GM12878 (cell line): ENCODE results near the gene TACR1. TPM values are rescaled to one million over a fixed set of nuclear protein-coding genes. Genes with fewer than 3 reads are reported as not detected.

Source experiments
- ATAC-seq: fragments of 200-7000 bp; cut with Tn5 transposase; 3 replicates; pipeline ENCODE4 v1.9.1; 2020; ENCODE audit warnings: mild to moderate bottlenecking, moderate library complexity
- BruUV-seq: library from RNA; stranded (reverse); fragments of 400-500 nt; replicated peaks from 2 replicates; lab custom pipeline; 2021; lab: Mats Ljungman, UMichigan
- CTCF ChIA-PET: fragments of 300-600 bp; sonication (Branson Sonifier 250); formaldehyde crosslinking; extraction: SDS; loops from one replicate; lab custom pipeline; 2021; ENCODE audit warnings: inconsistent platforms; lab: Yijun Ruan, JAX
- POLR2A ChIA-PET: fragments of 350-600 bp; formaldehyde crosslinking; extraction: SDS; loops from one replicate; lab custom pipeline; 2021; ENCODE audit warnings: inconsistent platforms; lab: Charles Lee
- RAD21 ChIA-PET: fragments of 300-600 bp; sonication (Branson Sonifier 250); formaldehyde crosslinking; loops from one replicate; lab custom pipeline; 2023; ENCODE audit warnings: antibody characterized with exemption; ENCODE audit not compliant: unreplicated experiment; lab: Charles Lee
- SMC1A ChIA-PET: fragments of 300-600 bp; sonication (Branson Sonifier 250); formaldehyde crosslinking; loops from one replicate; lab custom pipeline; 2023; ENCODE audit not compliant: unreplicated experiment, uncharacterized antibody; lab: Charles Lee
- DNase-seq: peaks from one replicate; pipeline ENCODE4 v3.0.0-alpha.2; 2011; ENCODE audit warnings: low read depth, low spot score
- FAIRE-seq: peaks from 3 replicates; lab custom pipeline; 2011; peaks lifted over from hg19 to GRCh38; lab: Jason Lieb, UNC
- H2AFZ ChIP-seq: 2 replicates; pipeline ENCODE4 v1.6.0; 2011; ENCODE audit warnings: low read depth, low read length, control low read depth; ENCODE audit not compliant: control insufficient read depth
- H3K27ac ChIP-seq: 2 replicates; pipeline ENCODE4 v1.5.1; 2011; ENCODE audit warnings: control low read depth; ENCODE audit not compliant: control insufficient read depth, insufficient read depth
- H3K27me3 ChIP-seq, 2 experiments: replicated peaks in 1 of 2; 2 replicates each; pipeline versions ENCODE4 v1.6.0 to v1.6.1; 2011; ENCODE audit warnings: low read length in 1 of 2; ENCODE audit not compliant: control insufficient read depth in 2 of 2, insufficient read depth in 2 of 2
- H3K36me3 ChIP-seq, 2 experiments: 2 replicates each; pipeline ENCODE4 v1.5.1; 2011; ENCODE audit warnings: low read length in 1 of 2; ENCODE audit not compliant: control insufficient read depth in 2 of 2, insufficient read depth in 2 of 2
- H3K4me1 ChIP-seq: 2 replicates; pipeline ENCODE4 v1.6.1; 2011; ENCODE audit warnings: mild to moderate bottlenecking, low read length, moderate library complexity, mixed read lengths; ENCODE audit not compliant: control insufficient read depth, insufficient read depth
- H3K4me2 ChIP-seq: 2 replicates; pipeline ENCODE4 v1.6.0; 2011; ENCODE audit warnings: control low read depth; ENCODE audit not compliant: control insufficient read depth, insufficient read depth
- H3K4me3 ChIP-seq: fragments of 200-600 bp; sonication (generic); 2 replicates; pipeline ENCODE4 v1.5.1; 2016
- H3K79me2 ChIP-seq: 2 replicates; pipeline ENCODE4 v1.6.0; 2011; ENCODE audit warnings: low read length; ENCODE audit not compliant: control insufficient read depth, insufficient read depth
- H3K9ac ChIP-seq: 2 replicates; pipeline ENCODE4 v1.8.0; 2011; ENCODE audit warnings: low read length, control low read depth, mixed read lengths; ENCODE audit not compliant: control insufficient read depth, insufficient read depth
- H3K9me3 ChIP-seq: replicated peaks from 3 replicates; pipeline ENCODE4 v1.5.1; 2011; ENCODE audit warnings: mild to moderate bottlenecking, low read length; ENCODE audit not compliant: control insufficient read depth, insufficient read depth
- H4K20me1 ChIP-seq: 2 replicates; pipeline ENCODE4 v1.6.0; 2011; ENCODE audit not compliant: control insufficient read depth, insufficient read depth
- CHD2 ChIP-seq: IDR thresholded peaks from 2 replicates; pipeline ENCODE4 v1.6.1; 2011; ENCODE audit warnings: low read depth, low read length, improper control_type of control experiment, borderline replicate concordance
- CUX1 ChIP-seq: IDR thresholded peaks from 2 replicates; pipeline ENCODE4 v1.6.1; 2012; ENCODE audit warnings: improper control_type of control experiment, low read depth, low read length; ENCODE audit not compliant: insufficient replicate concordance
- FOS ChIP-seq: IDR thresholded peaks from 3 replicates; pipeline ENCODE4 v1.6.1; 2011; ENCODE audit warnings: borderline replicate concordance; ENCODE audit not compliant: insufficient read length; ENCODE audit errors: extremely low read depth
- HDAC2 ChIP-seq: fragments of 200-600 bp; sonication (generic); IDR thresholded peaks from 2 replicates; pipeline ENCODE4 v1.6.1; 2017
- IKZF1 ChIP-seq: fragments of 450-650 bp; conservative IDR thresholded peaks from 2 replicates; pipeline ENCODE4 v1.6.1; 2017; ENCODE audit warnings: antibody characterized with exemption, mild to moderate bottlenecking
- IKZF2 ChIP-seq, 2 experiments: fragments of 450-650 bp; IDR thresholded peaks; 2 replicates each; pipeline ENCODE4 v1.6.1; 2017; ENCODE audit warnings: mild to moderate bottlenecking in 2 of 2, moderate library complexity in 2 of 2
- IRF4 ChIP-seq: IDR thresholded peaks from 2 replicates; pipeline ENCODE4 v1.6.1; 2011; ENCODE audit warnings: low read depth, low read length
- RELB ChIP-seq: fragments of 450-650 bp; IDR thresholded peaks from 2 replicates; pipeline ENCODE4 v1.6.1; 2017; ENCODE audit warnings: low read depth, mild to moderate bottlenecking, moderate library complexity
- SMAD5 ChIP-seq: IDR thresholded peaks from 2 replicates; pipeline ENCODE4 v1.6.1; 2016; ENCODE audit warnings: antibody characterized with exemption, low read depth
- SPI1 ChIP-seq: IDR thresholded peaks from 2 replicates; pipeline ENCODE4 v1.6.1; 2011; ENCODE audit warnings: low read depth, mild to moderate bottlenecking, low read length, moderate library complexity, borderline replicate concordance; ENCODE audit not compliant: insufficient read depth
- ZBTB40 ChIP-seq: fragments of 450-650 bp; IDR thresholded peaks from 2 replicates; pipeline ENCODE4 v1.6.1; 2016; ENCODE audit warnings: mild to moderate bottlenecking, moderate library complexity, borderline replicate concordance
- WGBS: methylation state at CpG from one replicate; pipeline ENCODE4 v1.1.6; 2016; ENCODE audit warnings: low lambda C conversion rate; ENCODE audit not compliant: insufficient replicate concordance, insufficient coverage; ENCODE audit errors: missing lambda C conversion rate; 5-methylcytosine and 5-hydroxymethylcytosine counted together
- in situ Hi-C: fragments of 300-500 bp; cut with MboI; formaldehyde crosslinking; loops from 9 replicates; pipeline ENCODE4 v1.14.3; 2018; ENCODE audit warnings: mixed read lengths
- intact Hi-C: fragments of 100-400 bp; cut with micrococcal nuclease; formaldehyde crosslinking; loops from one replicate; pipeline ENCODE4 v1.14.2; 2022; ENCODE audit not compliant: unreplicated experiment
- polyA plus RNA-seq, 11 experiments: library from polyadenylated mRNA; depleted of rRNA in 4 of 11; unstranded in 6 of 11; stranded (reverse) in 5 of 11; fragments of >200 nt; fragmentation: Nextera tagmentation in 4 of 11; fragmentation: Illumina TruSeq in 1 of 11; extraction: Ambion mirVana in 4 of 11; extraction: Trizol in 1 of 11; gene quantifications; 1 replicate in 1 of 11; 2 replicates in 10 of 11; pipeline versions ENCODE4 v1.2.1 to v1.2.3, GENCODE V29; 2011 to 2016; ENCODE audit warnings: inconsistent platforms in 2 of 11, missing spikeins in 2 of 11, low read depth in 1 of 11
- total RNA-seq, 4 experiments: library from RNA; depleted of rRNA in 3 of 4; stranded (reverse); fragments of >200 nt in 3 of 4; fragmentation: Illumina TruSeq in 1 of 4; extraction: Trizol in 1 of 4; gene quantifications; 2 replicates each; pipeline versions ENCODE4 v1.2.1 to v1.2.3, GENCODE V29; 2013 to 2021

The TACR1 gene
- total and polyA plus RNA-seq, 10 of the 15 experiments (the other 5 are each of a cell fraction or from before 2014, with no cell fraction given), result 0.04 to 1.4 (median 0.15) TPM

GRCh38 chr2:75208738-75209137, 9.4 kb upstream of the TACR1 start (continued):
- TF ChIP-seq CUX1, result no peak
- no peak for TF ChIP-seq HDAC2
- no peak for TF ChIP-seq CHD2

DNA sequence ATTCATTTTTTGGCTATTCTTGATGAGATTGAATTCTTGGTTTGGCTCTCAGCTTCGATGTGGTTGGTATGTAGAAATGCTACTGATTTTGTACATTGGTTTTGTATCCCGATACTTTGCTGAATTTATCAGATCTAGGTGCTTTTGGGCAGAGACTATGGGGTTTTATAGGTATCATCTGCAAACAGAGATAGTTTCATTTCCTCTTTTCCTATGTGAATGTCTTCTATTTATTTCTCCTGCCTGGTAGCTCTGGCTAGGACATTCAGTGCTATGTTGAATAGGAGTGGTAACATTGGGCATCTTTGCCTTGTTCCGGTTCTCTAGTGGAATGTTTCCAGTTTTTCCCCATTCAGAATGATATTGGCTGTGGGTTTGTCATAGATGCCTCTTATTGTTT, 5.5 kb upstream of the TACR1 start:
- 33% methylated on average over 3 of the region's 3 CpGs for WGBS
- in situ Hi-C loops, result no loop called here

More for the DNA sequence above, 5.5 kb upstream of the TACR1 start:
- BruUV-seq, result no TSS peak
- intact Hi-C loops, result loop anchor here (5.0 kb wide), 1 partner anchor 422 kb away; no protein-coding TSS in a partner anchor
- Histone ChIP-seq H4K20me1 (no peaks in the 10 kb centered on the region), H2AFZ (no peak overlapping the region), H3K36me3 (no peaks in the 10 kb centered on the region), H3K27ac (no peak overlapping the region), H3K4me2 (no peak overlapping the region), H3K4me3 (no peak overlapping the region), H3K9ac (no peak overlapping the region), H3K27me3 (peaks cover 0 to 4% of the 10 kb centered on the region in 2 experiments), H3K9me3 (no peaks in the 10 kb centered on the region; the same call in 2 of the 3 replicates), H3K79me2 (no peaks in the 10 kb centered on the region), H3K4me1 (peaks cover under 1% of the 10 kb centered on the region; the same call in 1 of the 2 replicates)
- CTCF ChIA-PET, result no interaction called here
- SMC1A ChIA-PET, result no interaction called here
- RAD21 ChIA-PET, result interaction anchor here (0.9 to 1.1 kb wide), 2 partner anchors 200 to 255 kb away, joined by 3 read pairs; no protein-coding TSS in a partner anchor
- ATAC-seq (peak; percentile 68), FAIRE-seq (no peak), DNase-seq (no peak)
- POLR2A ChIA-PET, result no interaction called here
- TF ChIP-seq IKZF1, result peak; percentile 43
- no peak for TF ChIP-seq ZBTB40
- no peak for TF ChIP-seq FOS
- peak; percentile 52; the same call in 1 of the 2 replicates for TF ChIP-seq IRF4
- 0 out of 2 replicates have a peak, but pooled peaks have one; percentile 15 for TF ChIP-seq RELB
- no peak for TF ChIP-seq SMAD5
- TF ChIP-seq SPI1, result peak; percentile 92
- TF ChIP-seq IKZF2 (IDR thresholded peaks at IDR 0.05), result peak; percentile 36 to 44; a peak in 2 of 4 replicates
